ENCODE results near the gene HOXB4. TPM values are rescaled to one million over a fixed set of nuclear protein-coding genes. Genes with fewer than 3 reads are reported as not detected.

The HOXB4 gene
- total RNA-seq, 1 donor = 0.36 TPM

- no peak for DNase-seq (ENCODE audit: insufficient read length, low spot score, missing footprints)
Observed at GRCh38 chr17:48622857-48623256, 44.7 kb upstream of the HOXB4 start.

GRCh38 chr17:48621410-48622392 lies 43.6 kb upstream of the HOXB4 start:
- Histone ChIP-seq H3K79me2 (ENCODE audit: insufficient read depth, low read length) (no peaks in the 10 kb centered on the region), H4K20me1 (ENCODE audit: insufficient read depth, low read length) (peaks cover 11% of the 10 kb centered on the region), H3K4me2 (ENCODE audit: insufficient read depth, low read length) (no peak overlapping the region), H3K36me3 (ENCODE audit: insufficient read depth, low read length) (no peaks in the 10 kb centered on the region), H3K9me3 (ENCODE audit: low read depth, low read length) (no peaks in the 10 kb centered on the region), H3K27ac (ENCODE audit: low read depth, low read length) (no peak overlapping the region), H3K4me3 (ENCODE audit: insufficient read depth, low read length) (no peak overlapping the region), H3K27me3 (ENCODE audit: insufficient read depth, low read length) (peaks cover 98% of the 10 kb centered on the region), H3K4me1 (ENCODE audit: insufficient read depth, low read length) (no peaks in the 10 kb centered on the region), H2AFZ (ENCODE audit: low read length) (no peak overlapping the region)
- TF ChIP-seq CTCF (IDR thresholded peaks at IDR 0.05; ENCODE audit: extremely low read depth, low read depth, low read length) = no peak
- DNase-seq (ENCODE audit: insufficient read length, low spot score, missing footprints) = no peak

More at GRCh38 chr17:48622857-48623256, 44.7 kb upstream of the HOXB4 start:
- no peak for TF ChIP-seq CTCF (IDR thresholded peaks at IDR 0.05; ENCODE audit: extremely low read depth, low read depth, low read length)
- Histone ChIP-seq H2AFZ (ENCODE audit: low read length) (no peak overlapping the region), H3K27ac (ENCODE audit: low read depth, low read length) (no peak overlapping the region), H3K4me3 (ENCODE audit: insufficient read depth, low read length) (no peak overlapping the region), H3K79me2 (ENCODE audit: insufficient read depth, low read length) (no peaks in the 10 kb centered on the region), H3K27me3 (ENCODE audit: insufficient read depth, low read length) (peaks cover 98% of the 10 kb centered on the region), H3K9me3 (ENCODE audit: low read depth, low read length) (no peaks in the 10 kb centered on the region), H3K4me2 (ENCODE audit: insufficient read depth, low read length) (no peak overlapping the region), H3K4me1 (ENCODE audit: insufficient read depth, low read length) (no peaks in the 10 kb centered on the region), H3K36me3 (ENCODE audit: insufficient read depth, low read length) (no peaks in the 10 kb centered on the region), H4K20me1 (ENCODE audit: insufficient read depth, low read length) (peaks cover 10% of the 10 kb centered on the region)

GRCh38 chr17:48620461-48621139 lies 42.5 kb upstream of the HOXB4 start:
- DNase-seq (ENCODE audit: insufficient read length, low spot score, missing footprints) = no peak
- no peaks in the 10 kb centered on the region for H3K4me1 ChIP-seq (ENCODE audit: insufficient read depth, low read length)
- no peaks in the 10 kb centered on the region for H3K36me3 ChIP-seq (ENCODE audit: insufficient read depth, low read length)
- peaks cover 100% of the 10 kb centered on the region for H3K27me3 ChIP-seq (ENCODE audit: insufficient read depth, low read length)
- no peak overlapping the region for H3K4me3 ChIP-seq (ENCODE audit: insufficient read depth, low read length)
- H3K79me2 ChIP-seq (ENCODE audit: insufficient read depth, low read length) = no peaks in the 10 kb centered on the region
- no peak for TF ChIP-seq CTCF (IDR thresholded peaks at IDR 0.05; ENCODE audit: extremely low read depth, low read depth, low read length)
- no peak overlapping the region for H3K4me2 ChIP-seq (ENCODE audit: insufficient read depth, low read length)
- H2AFZ ChIP-seq (ENCODE audit: low read length) = no peak overlapping the region
- no peaks in the 10 kb centered on the region for H3K9me3 ChIP-seq (ENCODE audit: low read depth, low read length)
- H3K27ac ChIP-seq (ENCODE audit: low read depth, low read length) = no peak overlapping the region
- peaks cover 13% of the 10 kb centered on the region for H4K20me1 ChIP-seq (ENCODE audit: insufficient read depth, low read length)
